ENCODE data around the gene HINT3. TPM values are rescaled to one million over a fixed set of nuclear protein-coding genes. Genes with fewer than 3 reads are reported as not detected.
"Not testable (repeated sequence)": the region's sequence is repeated elsewhere in the genome, so short reads cannot be mapped to it uniquely, and the experiment has no call there.

The HINT3 gene
- 10 to 100 TPM; 32.4 to 37.1 (median 35.6) TPM for polyA plus RNA-seq (ENCODE audit: insufficient read length in 3 of 3)
- long read RNA-seq, donor 1, transcript HINT3-201 (5 exons, 3,314 nt): major isoform, 8 of 8 reads
- long read RNA-seq, donor 1, partial matches to known transcripts: 0 of 8 reads
- long read RNA-seq, donor 1, other reads (novel, unspliced or antisense): 0 of 8 reads
- long read RNA-seq, donor 2, transcript HINT3-201 (5 exons, 3,314 nt): major isoform, 6 of 6 reads
- long read RNA-seq, donor 2, partial matches to known transcripts: 0 of 6 reads
- long read RNA-seq, donor 2, other reads (novel, unspliced or antisense): 0 of 6 reads
- long read RNA-seq, donor 3, transcript HINT3-201 (5 exons, 3,314 nt): major isoform, 11 of 11 reads
- long read RNA-seq, donor 3, partial matches to known transcripts: 0 of 11 reads
- long read RNA-seq, donor 3, other reads (novel, unspliced or antisense): 0 of 11 reads
- long read RNA-seq, donor 4, transcript HINT3-201 (5 exons, 3,314 nt): major isoform, 5 of 5 reads
- long read RNA-seq, donor 4, partial matches to known transcripts: 0 of 5 reads
- long read RNA-seq, donor 4, other reads (novel, unspliced or antisense): 0 of 5 reads
- long read RNA-seq, donor 5: 0 reads
- long read RNA-seq, donor 6, transcript HINT3-201 (5 exons, 3,314 nt): major isoform, 11 of 11 reads
- long read RNA-seq, donor 6, partial matches to known transcripts: 0 of 11 reads
- long read RNA-seq, donor 6, other reads (novel, unspliced or antisense): 0 of 11 reads
- long read RNA-seq, donor 7, transcript HINT3-201 (5 exons, 3,314 nt): major isoform, 10 of 10 reads
- long read RNA-seq, donor 7, partial matches to known transcripts: 0 of 10 reads
- long read RNA-seq, donor 7, other reads (novel, unspliced or antisense): 0 of 10 reads
- long read RNA-seq, donor 8: 0 reads
- long read RNA-seq, donor 9, transcript HINT3-201 (5 exons, 3,314 nt): major isoform, 8 of 13 reads
- long read RNA-seq, donor 9, partial matches to known transcripts: 5 of 13 reads
- long read RNA-seq, donor 9, other reads (novel, unspliced or antisense): 0 of 13 reads
- long read RNA-seq, donor 10, transcript HINT3-201 (5 exons, 3,314 nt): major isoform, 13 of 13 reads
- long read RNA-seq, donor 10, partial matches to known transcripts: 0 of 13 reads
- long read RNA-seq, donor 10, other reads (novel, unspliced or antisense): 0 of 13 reads
- long read RNA-seq, donor 11, partial matches to known transcripts: 0 of 4 reads
- long read RNA-seq, donor 11, other reads (novel, unspliced or antisense): 0 of 4 reads
- long read RNA-seq, donor 12, transcript HINT3-201 (5 exons, 3,314 nt): major isoform, 5 of 5 reads
- long read RNA-seq, donor 12, partial matches to known transcripts: 0 of 5 reads
- long read RNA-seq, donor 12, other reads (novel, unspliced or antisense): 0 of 5 reads
- long read RNA-seq, donor 13: 0 reads
- long read RNA-seq, donor 14, transcript HINT3-201 (5 exons, 3,314 nt): major isoform, 5 of 5 reads
- long read RNA-seq, donor 14, partial matches to known transcripts: 0 of 5 reads
- long read RNA-seq, donor 14, other reads (novel, unspliced or antisense): 0 of 5 reads
- long read RNA-seq, donor 15, transcript HINT3-201 (5 exons, 3,314 nt): major isoform, 5 of 5 reads
- long read RNA-seq, donor 15, partial matches to known transcripts: 0 of 5 reads
- long read RNA-seq, donor 15, other reads (novel, unspliced or antisense): 0 of 5 reads
- long read RNA-seq, donor 16, transcript HINT3-201 (5 exons, 3,314 nt): major isoform, 16 of 43 reads
- long read RNA-seq, donor 16, partial matches to known transcripts: 27 of 43 reads
- long read RNA-seq, donor 16, other reads (novel, unspliced or antisense): 0 of 43 reads

DNA sequence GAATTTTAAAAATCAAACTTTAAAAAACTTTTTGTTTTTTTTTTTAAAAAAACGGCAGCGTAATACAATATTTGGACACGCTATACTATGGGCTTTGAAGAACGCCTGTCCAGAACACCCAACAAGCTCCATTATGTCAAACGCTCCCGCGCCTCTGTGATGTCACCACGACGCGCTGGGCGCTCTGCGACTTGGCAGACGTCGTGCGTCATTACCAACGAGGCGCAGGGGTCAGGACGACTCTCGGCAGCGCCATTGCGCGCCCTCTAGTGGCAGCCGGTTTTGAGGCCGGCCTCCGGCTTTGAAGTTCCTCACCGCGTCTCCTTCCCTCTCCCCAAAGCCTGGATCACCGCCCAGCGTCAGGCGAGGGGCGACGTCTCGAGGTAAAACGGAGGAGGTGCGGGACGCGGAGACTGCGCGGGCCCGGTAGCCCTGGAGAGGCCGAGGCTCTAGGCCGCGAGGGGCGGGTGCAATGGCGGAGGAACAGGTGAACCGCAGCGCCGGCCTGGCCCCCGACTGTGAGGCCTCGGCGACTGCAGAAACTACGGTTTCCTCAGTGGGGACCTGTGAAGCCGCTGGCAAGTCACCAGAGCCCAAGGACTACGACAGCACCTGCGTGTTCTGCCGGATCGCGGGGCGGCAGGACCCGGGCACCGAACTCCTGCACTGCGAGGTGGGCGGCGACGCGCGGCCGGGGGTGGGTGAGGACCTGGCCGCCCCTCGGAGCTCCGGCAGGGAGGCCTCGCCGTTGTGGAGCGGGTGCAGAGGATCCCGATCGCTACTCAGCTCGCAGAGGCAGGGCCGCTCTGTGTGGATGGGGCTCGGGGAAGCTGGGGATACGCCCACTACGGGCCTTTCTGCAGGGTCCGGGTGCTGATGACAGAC lies at the start of gene HINT3:
Gene HINT3 (plus strand): TSS at position 265 of the 885 bp plus-strand sequence. CDS start 208 bp downstream, at position 473.
- peak; percentile 94 to 99 (median 98) for DNase-seq (ENCODE audit: extremely low read depth in 1 of 11, low read depth in 9 of 11, low spot score in 4 of 11)

DNA sequence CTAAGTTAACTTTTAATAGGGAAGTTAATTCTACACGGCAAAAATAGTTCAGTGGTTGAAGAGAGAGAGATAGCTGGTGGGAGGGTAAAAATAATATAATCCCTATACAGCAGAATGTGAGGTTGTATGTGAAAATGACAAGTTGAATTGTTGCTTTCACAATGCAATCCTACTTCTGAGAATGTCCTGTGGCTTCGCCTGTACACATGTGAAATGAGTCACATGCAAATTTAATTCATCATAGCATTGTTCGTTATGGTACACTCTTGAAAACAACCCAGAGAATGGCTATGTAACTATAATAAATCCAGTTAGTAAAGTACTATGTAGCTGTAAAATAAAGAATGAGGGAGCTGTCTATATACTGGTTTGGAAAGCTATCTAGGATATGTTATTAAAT lies 46.0 kb upstream of the HINT3 start:
- no peak for DNase-seq (ENCODE audit: extremely low read depth in 1 of 11, low read depth in 9 of 11, low spot score in 4 of 11)

DNA sequence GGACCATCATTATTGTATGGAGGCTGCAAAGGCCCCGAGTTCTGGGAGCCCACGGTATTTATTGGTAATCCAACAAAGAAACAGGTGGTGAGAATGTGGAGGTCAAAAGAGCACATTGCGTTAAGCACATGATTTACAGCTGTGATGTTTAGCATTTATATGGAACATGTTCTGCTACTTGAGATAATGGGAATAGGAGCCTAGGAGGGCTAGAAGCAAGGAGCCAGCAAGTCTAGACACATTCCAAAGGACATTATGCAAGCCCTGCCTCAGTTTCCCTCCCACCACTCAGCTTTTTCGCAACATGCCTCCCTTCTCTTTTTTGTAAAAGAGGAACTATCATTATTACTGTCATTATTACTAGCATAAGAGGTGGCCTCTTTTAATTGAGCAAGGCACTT lies 45.5 kb upstream of the HINT3 start:
- DNase-seq (ENCODE audit: extremely low read depth in 1 of 11, low read depth in 9 of 11, low spot score in 4 of 11): not testable (repeated sequence)

DNA sequence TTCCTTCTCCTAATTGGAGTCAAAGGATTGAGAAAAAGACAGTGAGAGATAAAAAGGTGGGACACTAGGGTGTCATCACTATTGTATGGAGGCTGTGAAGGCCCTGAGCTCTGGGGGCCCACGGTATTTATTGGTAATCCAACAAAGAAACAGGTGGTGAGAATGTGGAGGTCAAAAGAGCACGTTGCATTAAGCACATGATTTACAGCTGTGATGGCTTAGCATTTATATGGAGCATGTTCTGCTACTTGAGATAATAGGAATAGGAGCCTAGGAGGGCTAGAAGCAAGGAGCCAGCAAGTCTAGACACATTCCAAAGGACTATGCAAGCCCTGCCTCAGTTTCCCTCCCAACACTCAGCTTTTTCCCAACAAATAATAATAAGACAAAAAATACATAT lies 44.1 kb upstream of the HINT3 start:
- not testable (repeated sequence) for DNase-seq (ENCODE audit: extremely low read depth in 1 of 11, low read depth in 9 of 11, low spot score in 4 of 11)

DNA sequence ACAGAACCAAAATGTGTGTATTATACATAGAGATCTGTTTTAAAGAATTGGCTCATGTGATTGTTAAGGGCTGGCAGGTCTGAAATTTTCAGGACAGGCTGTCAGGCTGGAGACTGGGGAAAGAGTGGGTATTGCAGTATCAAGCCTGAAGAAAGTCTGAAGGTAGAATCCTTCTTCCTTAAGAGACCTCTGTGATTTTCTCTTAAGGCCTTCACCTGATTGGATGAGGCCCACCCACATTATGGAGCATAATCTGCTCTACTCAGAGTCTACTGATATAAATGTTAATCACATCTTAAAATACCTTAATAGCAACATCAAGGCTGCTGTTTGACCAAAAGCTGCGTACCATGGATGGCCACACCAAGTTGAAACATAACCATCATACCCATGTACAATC lies 43.4 kb upstream of the HINT3 start:
- no peak for DNase-seq (ENCODE audit: extremely low read depth in 1 of 11, low read depth in 9 of 11, low spot score in 4 of 11)

DNA sequence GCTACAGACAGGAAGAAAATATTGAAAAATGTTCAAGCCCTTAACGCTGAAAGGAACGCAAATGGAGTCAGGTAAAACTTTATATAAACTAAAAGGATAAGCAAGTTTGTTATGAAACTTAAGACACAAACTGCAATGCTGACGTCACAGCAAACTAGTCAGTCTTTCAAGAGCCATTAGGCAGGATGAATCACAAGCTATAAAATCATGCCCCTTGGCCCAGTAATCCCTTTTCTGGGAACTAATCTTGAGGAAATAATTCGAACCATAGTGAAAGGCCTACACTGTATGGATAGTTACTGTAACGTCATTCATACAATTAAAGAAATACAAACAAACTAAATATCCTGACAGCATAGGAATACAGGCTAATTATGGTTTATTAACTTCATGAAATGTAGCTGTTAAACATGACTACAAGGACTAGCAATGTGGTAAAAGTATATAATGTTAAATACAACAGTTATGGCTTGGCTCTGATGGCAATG lies 42.7 kb upstream of the HINT3 start:
- no peak for DNase-seq (ENCODE audit: extremely low read depth in 1 of 11, low read depth in 9 of 11, low spot score in 4 of 11)

DNA sequence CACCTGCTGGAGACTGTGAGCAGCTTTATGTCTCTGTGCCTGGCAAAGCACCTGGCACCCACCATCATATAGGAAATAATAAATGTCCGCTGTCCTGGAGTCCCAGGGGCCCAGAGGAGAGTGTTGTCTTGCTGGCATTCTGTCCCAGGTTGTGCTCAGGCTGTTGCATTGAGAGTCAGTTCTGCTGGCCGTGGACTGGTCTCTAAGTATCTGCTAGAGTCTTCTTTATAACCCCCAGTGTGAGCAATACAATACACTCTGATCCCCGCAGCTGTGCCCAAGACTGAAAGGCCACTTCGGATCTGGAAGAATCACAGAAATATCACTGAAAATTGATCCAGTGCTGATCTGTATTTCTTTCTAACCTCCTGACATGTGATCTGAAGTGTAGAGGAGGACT lies 38.3 kb upstream of the HINT3 start:
- DNase-seq (ENCODE audit: extremely low read depth in 1 of 11, low read depth in 9 of 11, low spot score in 4 of 11): no peak

DNA sequence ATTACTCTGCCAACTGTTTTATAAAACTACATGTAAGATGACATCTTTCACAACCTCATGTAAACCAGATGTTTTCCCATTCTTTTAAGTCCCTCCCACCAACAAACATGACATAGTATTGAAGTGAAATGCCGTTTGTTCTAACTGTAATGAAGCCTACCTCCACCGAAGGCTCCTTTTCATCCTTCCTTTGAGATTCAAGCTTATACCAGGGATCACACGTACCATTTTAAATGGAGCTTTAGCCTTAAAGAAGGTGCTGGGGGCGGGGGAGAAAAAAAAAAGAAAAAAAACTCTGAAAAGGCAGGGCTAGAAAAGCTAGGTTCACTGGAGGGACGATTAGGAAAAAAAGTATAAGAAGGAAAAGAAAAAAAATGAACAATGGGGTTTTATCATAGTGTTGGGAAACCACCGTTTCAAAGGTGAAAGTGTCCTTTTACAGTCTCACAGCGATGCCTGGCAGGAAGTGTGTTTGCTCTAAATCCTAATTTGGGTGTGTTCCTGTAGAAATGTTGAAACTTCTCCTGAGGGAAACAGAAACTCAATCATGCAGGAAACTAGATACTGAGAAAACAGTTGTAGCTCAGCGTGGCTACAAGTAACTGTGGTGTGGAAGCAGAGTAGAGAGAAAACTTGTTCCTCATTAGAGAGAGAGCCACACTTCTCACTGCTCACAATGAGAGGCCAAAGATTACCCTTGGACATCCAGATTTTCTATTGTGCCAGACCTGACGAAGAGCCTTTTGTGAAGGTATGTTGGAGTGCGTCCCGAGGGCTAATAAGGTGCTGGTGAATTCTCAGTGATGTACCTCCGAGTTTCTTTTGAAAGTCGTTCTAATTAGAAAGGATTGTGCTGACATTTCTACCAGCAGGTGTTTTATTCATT lies 37.6 kb upstream of the HINT3 start:
- peak in 10 of 11 donors; percentile 44 to 85 (median 64) for DNase-seq (ENCODE audit: extremely low read depth in 1 of 11, low read depth in 9 of 11, low spot score in 4 of 11)

DNA sequence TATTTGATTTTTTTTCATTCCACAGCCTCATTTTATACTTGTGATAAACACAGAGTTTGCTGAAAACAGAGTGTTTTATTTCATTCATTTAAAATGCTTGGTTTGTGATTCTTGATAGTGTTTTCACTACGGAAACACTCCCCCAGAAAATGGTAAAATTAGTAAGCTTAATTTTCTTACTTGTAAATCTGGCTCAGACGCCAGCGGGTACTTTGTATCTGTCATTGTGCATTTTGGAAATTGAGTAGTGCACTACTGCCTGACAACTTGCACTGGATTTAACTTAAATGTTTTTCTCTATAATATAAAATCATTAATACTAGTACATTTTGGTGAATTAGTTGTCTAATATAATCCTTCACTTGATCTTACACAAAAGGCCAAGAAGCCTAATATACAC lies 37.0 kb upstream of the HINT3 start:
- no peak for DNase-seq (ENCODE audit: extremely low read depth in 1 of 11, low read depth in 9 of 11, low spot score in 4 of 11)

DNA sequence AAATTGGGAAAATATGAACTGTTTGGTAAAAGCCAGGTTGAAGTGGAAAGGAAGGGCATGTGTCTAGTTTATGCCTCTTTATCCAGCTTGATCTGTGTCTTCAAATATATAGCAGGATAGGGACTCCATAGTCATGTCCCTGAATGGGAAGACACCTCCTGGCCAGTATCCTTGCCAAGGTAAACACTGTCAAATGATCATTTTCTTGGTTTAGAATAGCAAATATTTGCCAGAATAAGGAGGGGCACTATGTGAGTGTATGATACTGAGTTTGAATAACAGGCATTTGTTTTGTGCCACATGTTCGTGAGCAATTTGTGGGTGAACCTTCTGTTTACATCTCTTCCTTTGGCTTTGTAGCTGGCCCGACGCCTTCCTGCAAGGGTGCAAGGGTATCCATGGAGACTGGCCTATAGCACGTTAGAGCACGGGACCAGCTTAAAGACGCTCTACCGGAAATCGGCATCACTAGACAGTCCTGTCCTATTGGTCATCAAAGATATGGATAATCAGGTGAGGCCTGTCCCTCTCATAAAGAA lies 34.2 kb upstream of the HINT3 start:
- DNase-seq (ENCODE audit: extremely low read depth in 1 of 11, low read depth in 9 of 11, low spot score in 4 of 11): no peak

DNA sequence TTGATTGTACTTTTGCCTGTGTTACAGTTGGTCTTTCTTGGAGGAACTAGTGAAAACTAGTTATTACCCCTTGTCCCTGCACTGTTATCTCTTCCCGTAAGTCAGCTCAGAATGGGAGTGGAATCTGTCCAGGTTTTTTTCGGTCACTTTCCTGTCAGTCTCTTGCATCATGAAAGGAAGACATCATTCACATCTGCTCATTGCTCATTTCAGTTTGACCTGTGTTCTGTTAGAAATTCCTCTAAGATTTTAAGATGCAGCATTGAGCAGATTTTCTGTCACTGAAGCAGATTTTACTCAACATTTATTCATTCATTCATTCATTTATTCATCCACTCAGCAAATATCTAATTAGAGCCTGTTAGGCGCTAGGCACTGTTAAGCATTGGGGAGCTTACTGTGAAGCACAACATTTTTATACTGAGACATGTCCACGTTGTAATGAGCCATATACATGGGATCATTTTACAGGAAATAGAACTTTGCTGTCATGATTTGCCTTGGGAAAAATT lies 33.1 kb upstream of the HINT3 start:
- DNase-seq (ENCODE audit: extremely low read depth in 1 of 11, low read depth in 9 of 11, low spot score in 4 of 11): no peak

DNA sequence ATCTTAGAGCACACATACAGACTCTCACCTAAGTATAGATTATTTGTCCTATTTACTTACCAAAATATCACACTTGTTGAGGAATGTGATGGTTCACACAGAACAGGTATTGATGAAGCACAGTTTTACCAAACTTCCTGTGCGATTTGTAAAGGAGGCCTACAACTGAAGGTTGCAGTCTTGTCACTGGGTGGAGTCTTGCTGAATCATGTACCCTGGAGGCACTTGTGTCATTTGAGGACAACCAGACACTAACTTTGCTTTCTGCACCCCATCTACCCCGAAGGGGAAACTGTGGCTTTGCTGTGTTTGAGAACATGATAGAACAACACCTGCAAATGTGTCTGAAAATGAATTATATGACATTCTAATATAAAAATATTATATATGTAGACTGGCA lies 32.4 kb upstream of the HINT3 start:
- DNase-seq (ENCODE audit: extremely low read depth in 1 of 11, low read depth in 9 of 11, low spot score in 4 of 11): no peak

DNA sequence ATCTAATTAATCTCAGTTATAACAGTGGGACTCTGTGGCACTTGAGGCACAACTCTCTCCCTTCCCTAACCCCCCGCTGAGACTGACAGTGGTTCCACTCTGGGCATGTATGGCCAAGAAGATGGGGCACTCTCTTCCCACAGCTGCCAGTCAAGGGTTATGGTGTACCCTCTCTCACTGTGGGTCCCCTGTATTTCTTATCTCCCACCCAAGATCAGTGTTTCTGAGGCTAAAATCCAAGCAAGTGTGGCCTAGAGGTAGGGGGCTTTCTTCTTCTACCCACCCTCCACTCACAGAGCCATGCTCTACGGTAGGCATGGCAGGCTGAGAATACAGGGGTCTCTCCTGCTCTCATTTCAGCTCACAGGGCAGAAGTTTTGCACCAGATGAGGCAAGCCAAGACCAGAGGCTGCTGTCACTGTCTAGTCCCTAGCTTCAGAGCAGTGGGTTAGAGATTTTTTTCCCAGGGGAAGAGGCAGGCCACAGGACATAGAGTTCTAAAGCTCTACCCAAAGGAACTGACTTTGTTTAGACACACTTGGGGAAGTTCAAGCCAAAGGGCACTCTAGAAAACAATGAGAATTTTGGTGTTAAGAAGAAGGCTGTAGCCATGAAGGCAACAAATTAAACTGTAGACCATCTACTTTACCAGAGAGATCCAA lies 31.7 kb upstream of the HINT3 start:
- DNase-seq (ENCODE audit: extremely low read depth in 1 of 11, low read depth in 9 of 11, low spot score in 4 of 11): no peak

DNA sequence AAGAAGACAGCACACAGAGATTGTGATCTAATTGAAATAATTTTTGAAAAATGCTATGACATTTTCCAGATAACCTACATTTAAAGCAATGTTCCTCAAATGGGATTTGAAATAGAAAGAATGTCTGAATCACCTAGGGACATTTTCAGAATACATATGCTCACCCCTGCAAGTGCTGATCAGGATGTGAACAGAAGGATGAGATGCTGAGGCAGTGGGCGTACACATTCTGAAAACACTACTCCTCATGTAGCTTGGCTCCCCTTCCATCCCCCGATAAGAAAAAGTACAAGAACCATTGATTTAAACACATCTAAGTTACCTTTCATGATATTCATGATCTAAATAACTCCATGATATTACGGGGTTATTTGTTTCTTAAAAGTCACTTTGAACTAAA lies 29.9 kb upstream of the HINT3 start:
- no peak for DNase-seq (ENCODE audit: extremely low read depth in 1 of 11, low read depth in 9 of 11, low spot score in 4 of 11)

DNA sequence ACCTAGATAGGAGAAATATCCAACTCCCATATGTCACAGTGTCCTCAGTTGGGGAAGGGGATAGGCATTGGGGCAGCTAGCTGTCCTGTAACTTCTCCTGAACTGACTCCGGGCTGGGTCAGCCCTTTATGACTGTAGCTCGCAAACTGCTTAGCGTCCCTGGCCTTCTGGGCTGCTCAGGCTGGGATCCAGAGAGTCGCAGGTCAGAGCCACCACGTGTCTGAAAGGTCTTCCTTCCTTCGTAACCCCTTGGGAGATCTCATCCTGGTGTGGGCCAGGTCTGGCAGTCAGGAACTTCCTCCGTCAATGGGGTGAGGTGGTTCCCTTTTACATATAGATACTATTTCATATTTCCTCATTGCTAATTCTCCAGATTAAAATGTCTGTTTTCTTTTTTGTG lies 28.8 kb upstream of the HINT3 start:
- no peak for DNase-seq (ENCODE audit: extremely low read depth in 1 of 11, low read depth in 9 of 11, low spot score in 4 of 11)
